Measurements from ENCODE around the gene BCCIP.

DNA sequence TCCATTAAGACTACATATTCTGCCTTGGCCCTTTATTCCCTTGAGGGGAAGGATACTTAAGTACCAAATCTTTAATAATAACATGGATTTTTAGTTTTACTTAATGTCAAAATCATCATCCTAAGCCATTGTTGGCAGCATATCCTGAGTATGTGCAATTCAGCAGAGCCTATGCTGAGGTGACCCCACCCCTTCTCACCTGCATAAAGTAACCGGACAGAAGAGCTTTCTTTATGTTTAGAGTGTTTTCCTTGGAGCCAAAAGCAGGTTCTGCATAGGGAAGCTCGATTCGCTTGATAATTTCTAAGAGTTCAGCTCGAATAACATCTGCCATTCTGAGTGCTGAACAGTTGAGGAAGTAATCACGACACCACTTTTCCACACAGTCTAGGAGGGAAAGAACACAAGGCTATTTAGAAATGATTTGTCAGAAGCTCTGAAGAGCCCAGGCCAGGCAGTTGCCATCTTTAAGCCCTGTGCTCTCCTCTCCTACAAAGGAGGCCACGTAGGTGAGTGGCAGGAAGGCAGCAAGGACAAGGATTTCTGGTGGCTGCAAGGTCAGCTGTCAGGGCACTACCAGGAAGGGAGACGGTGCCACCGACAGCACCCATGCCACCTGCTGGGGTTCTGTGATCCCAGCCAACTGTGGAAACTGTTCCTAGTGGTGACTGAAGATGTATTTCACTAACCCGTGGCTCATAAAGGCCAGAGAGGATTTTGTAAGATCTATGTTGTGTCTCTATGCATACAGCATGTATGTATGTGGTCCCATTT lies 15.6 kb downstream of the BCCIP start:
- TF ChIP-seq CTCF (conservative IDR thresholded peaks at IDR 0.05) (no peak), ZFX (IDR thresholded peaks at IDR 0.05) (no peak)
